ENCODE measurements around the gene SEMA3A. TPM values are rescaled to one million over a fixed set of nuclear protein-coding genes. Genes with fewer than 3 reads are reported as not detected.

Gene SEMA3A
- total and polyA plus RNA-seq, 2 of the 13 experiments (the other 11 are each of a cell fraction or from before 2014, with no cell fraction given): 0.29 to 1.2 TPM

- no peak for TF ChIP-seq MIER3 (CRISPR knock-in tag; IDR thresholded peaks at IDR 0.05; ENCODE audit: borderline replicate concordance)
- TF ChIP-seq, protein P1, sequence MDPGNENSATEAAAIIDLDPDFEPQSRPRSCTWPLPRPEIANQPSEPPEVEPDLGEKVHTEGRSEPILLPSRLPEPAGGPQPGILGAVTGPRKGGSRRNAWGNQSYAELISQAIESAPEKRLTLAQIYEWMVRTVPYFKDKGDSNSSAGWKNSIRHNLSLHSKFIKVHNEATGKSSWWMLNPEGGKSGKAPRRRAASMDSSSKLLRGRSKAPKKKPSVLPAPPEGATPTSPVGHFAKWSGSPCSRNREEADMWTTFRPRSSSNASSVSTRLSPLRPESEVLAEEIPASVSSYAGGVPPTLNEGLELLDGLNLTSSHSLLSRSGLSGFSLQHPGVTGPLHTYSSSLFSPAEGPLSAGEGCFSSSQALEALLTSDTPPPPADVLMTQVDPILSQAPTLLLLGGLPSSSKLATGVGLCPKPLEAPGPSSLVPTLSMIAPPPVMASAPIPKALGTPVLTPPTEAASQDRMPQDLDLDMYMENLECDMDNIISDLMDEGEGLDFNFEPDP (CRISPR knock-in tag; conservative IDR thresholded peaks at IDR 0.05): no peak
These were observed 211.0 kb downstream of the SEMA3A start (continued) for GRCh38 chr7:83983606-83984005.

GRCh38 chr7:83976302-83976701 lies 218.3 kb downstream of the SEMA3A start:
- no peaks in the 10 kb centered on the region; the same call in 1 of the 2 replicates for H4K20me1 ChIP-seq (ENCODE audit: insufficient read depth, low read length)
- in situ Hi-C loops (cut with HindIII; ENCODE audit: extremely low pct_ligation_motif_present, low pct_unique_long_range_greater_than_20kb) (loop anchor here (5.0 to 10.0 kb wide), 3 partner anchors 211 to 1046 kb away; no protein-coding TSS in a partner anchor), intact Hi-C loops (cut with micrococcal nuclease; ENCODE audit: unreplicated experiment) (loop anchor here (1.0 to 5.0 kb wide), 4 partner anchors 96 to 1047 kb away; no protein-coding TSS in a partner anchor)
- H2AFZ ChIP-seq (ENCODE audit: low read length): no peak overlapping the region
- no peaks in the 10 kb centered on the region for H3K9me3 ChIP-seq (ENCODE audit: low read length)
- no peaks in the 10 kb centered on the region for H3K79me2 ChIP-seq (ENCODE audit: insufficient read depth, low read length)
- peak; percentile 22 for DNase-seq (ENCODE audit: low spot score)
- H3K4me2 ChIP-seq (ENCODE audit: low read depth, low read length): no peak overlapping the region
- TF ChIP-seq, protein P2, sequence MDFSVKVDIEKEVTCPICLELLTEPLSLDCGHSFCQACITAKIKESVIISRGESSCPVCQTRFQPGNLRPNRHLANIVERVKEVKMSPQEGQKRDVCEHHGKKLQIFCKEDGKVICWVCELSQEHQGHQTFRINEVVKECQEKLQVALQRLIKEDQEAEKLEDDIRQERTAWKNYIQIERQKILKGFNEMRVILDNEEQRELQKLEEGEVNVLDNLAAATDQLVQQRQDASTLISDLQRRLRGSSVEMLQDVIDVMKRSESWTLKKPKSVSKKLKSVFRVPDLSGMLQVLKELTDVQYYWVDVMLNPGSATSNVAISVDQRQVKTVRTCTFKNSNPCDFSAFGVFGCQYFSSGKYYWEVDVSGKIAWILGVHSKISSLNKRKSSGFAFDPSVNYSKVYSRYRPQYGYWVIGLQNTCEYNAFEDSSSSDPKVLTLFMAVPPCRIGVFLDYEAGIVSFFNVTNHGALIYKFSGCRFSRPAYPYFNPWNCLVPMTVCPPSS (IDR thresholded peaks at IDR 0.05): no peak
- TF ChIP-seq RAD21 (CRISPR knock-in tag; IDR thresholded peaks at IDR 0.05): peak; percentile 71
- 0 out of 2 replicates have a peak, but pooled peaks have one; percentile 33 for TF ChIP-seq ELF3 (CRISPR knock-in tag; IDR thresholded peaks at IDR 0.05)
- peak; percentile 93 for TF ChIP-seq STAG1 (CRISPR knock-in tag; IDR thresholded peaks at IDR 0.05)
- no peak for TF ChIP-seq ZFAT (CRISPR knock-in tag; conservative IDR thresholded peaks at IDR 0.05)
- no peak for TF ChIP-seq ZNF543 (CRISPR knock-in tag; IDR thresholded peaks at IDR 0.05)
- peak; percentile 76 for TF ChIP-seq MIXL1 (CRISPR knock-in tag; IDR thresholded peaks at IDR 0.05)
- peak; percentile 72 for TF ChIP-seq CTCF (CRISPR knock-in tag; IDR thresholded peaks at IDR 0.05)
- peak; percentile 86 for TF ChIP-seq SMC3 (IDR thresholded peaks at IDR 0.05; ENCODE audit: low read length)
- TF ChIP-seq RXRB (CRISPR knock-in tag; IDR thresholded peaks at IDR 0.05; ENCODE audit: borderline replicate concordance): 0 out of 2 replicates have a peak, but pooled peaks have one; percentile 14
- TF ChIP-seq ZNF713 (CRISPR knock-in tag; IDR thresholded peaks at IDR 0.05): no peak
- TF ChIP-seq HMG20A (CRISPR knock-in tag; IDR thresholded peaks at IDR 0.05; ENCODE audit: borderline replicate concordance): no peak
- no peak for TF ChIP-seq SYNCRIP (IDR thresholded peaks at IDR 0.05; ENCODE audit: insufficient read depth, low read depth, low read length)
- TF ChIP-seq YY1 (IDR thresholded peaks at IDR 0.05; ENCODE audit: insufficient read depth, insufficient replicate concordance, low read depth, low read length): peak; percentile 43
- H3K27me3 ChIP-seq (ENCODE audit: control insufficient read depth in 1 of 2, insufficient read depth in 2 of 2, low read length in 2 of 2): no peaks in the 10 kb centered on the region
- ChIA-PET CTCF (ENCODE audit: low intra/inter-chr PET ratio, low total read pairs) (interaction anchor here (2.2 to 2.4 kb wide), 2 partner anchors 212 to 1046 kb away, joined by 7 to 31 read pairs; no protein-coding TSS in a partner anchor), POLR2A (no interaction called here)
- no peak overlapping the region for H3K27ac ChIP-seq (ENCODE audit: extremely low read length, insufficient read depth, low read length)
- no TSS peak for BruUV-seq (replicated peaks)
- no peak for FAIRE-seq
- H3K4me1 ChIP-seq (ENCODE audit: insufficient read depth, low read length): no peaks in the 10 kb centered on the region
- peak; percentile 70; the same call in 2 of the 3 replicates for ATAC-seq
- no peak overlapping the region for H3K9ac ChIP-seq (ENCODE audit: insufficient read depth, low read depth, low read length)
- H3K36me3 ChIP-seq (replicated peaks in 1 of 2; ENCODE audit: control insufficient read depth in 1 of 2, insufficient read depth in 2 of 2, low read length in 2 of 2): no peaks in the 10 kb centered on the region
- H3K4me3 ChIP-seq (replicated peaks in 1 of 3; ENCODE audit: insufficient read depth in 1 of 3, low read depth in 2 of 3, low read length in 3 of 3): no peak overlapping the region
